Stimulated activated CD4-positive, alpha-beta T cell treated with anti-CD3 and anti-CD28 coated beads, Interleukin-2, amount 100 ng/mL, for 4 hours (primary cell): ENCODE measurements around the gene FIGNL2.
"Not testable (repeated sequence)": the region's sequence is repeated elsewhere in the genome, so short reads cannot be mapped to it uniquely, and the experiment has no call there.

Source experiments
- DNase-seq: peaks from one replicate; pipeline ENCODE4 v3.0.0-alpha.2; 2020; ENCODE audit warnings: low read depth

The FIGNL2 gene

GRCh38 chr12:51836041-51836826, 12.3 kb downstream of the FIGNL2 start:
- DNase-seq = no peak

GRCh38 chr12:51834411-51834810, 14.1 kb downstream of the FIGNL2 start:
- DNase-seq = no peak

- DNase-seq = no peak
Observed at GRCh38 chr12:51833448-51834227, 14.9 kb downstream of the FIGNL2 start.

- DNase-seq = no peak
Observed at GRCh38 chr12:51832354-51833107, 16.0 kb downstream of the FIGNL2 start.

GRCh38 chr12:51831817-51832216, 16.7 kb downstream of the FIGNL2 start:
- not testable (repeated sequence) for DNase-seq

- DNase-seq = no peak
Observed at GRCh38 chr12:51829641-51830040, 18.9 kb downstream of the FIGNL2 start.

GRCh38 chr12:51829011-51829481, 19.5 kb downstream of the FIGNL2 start:
- no peak for DNase-seq

GRCh38 chr12:51827925-51828818, 20.3 kb downstream of the FIGNL2 start:
- DNase-seq = peak; percentile 54

GRCh38 chr12:51826881-51827280, 21.6 kb downstream of the FIGNL2 start:
- no peak for DNase-seq

GRCh38 chr12:51825216-51825615, 23.3 kb downstream of the FIGNL2 start:
- DNase-seq = no peak

GRCh38 chr12:51823875-51824565, 24.5 kb downstream of the FIGNL2 start:
- DNase-seq = no peak

GRCh38 chr12:51822956-51823355, 25.6 kb downstream of the FIGNL2 start:
- no peak for DNase-seq

GRCh38 chr12:51822261-51822616, 26.3 kb downstream of the FIGNL2 start:
- no peak for DNase-seq

GRCh38 chr12:51821440-51822260, 26.9 kb downstream of the FIGNL2 start:
- peak; percentile 28 for DNase-seq

- DNase-seq = peak; percentile 84
Observed at GRCh38 chr12:51820526-51821439, 27.7 kb downstream of the FIGNL2 start.

- DNase-seq = no peak
Observed at GRCh38 chr12:51819736-51820525, 28.6 kb downstream of the FIGNL2 start.

GRCh38 chr12:51818566-51819300, 29.8 kb downstream of the FIGNL2 start:
- DNase-seq = no peak
